ENCODE measurements around the gene IREB2.

DNA sequence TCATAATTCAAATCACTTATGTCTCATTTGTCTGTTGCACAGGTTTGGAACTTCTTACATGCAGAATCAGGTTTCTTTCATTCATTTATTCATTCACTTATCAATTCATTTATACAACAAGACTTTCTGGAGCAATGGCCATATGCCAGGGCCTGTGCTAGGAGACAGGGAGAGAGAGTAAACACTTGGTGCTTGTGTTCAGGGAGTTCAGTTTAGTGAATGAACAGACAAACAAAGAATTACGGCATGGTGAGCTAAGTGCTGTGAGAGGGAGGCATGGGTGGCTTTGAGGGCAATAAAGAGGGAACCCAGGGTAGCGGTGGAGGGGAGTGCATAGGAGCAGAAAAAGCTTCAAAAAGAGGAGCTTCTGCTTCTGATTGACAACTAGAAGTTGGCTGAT, 8.5 kb upstream of the IREB2 start:
- TF ChIP-seq, protein P1, sequence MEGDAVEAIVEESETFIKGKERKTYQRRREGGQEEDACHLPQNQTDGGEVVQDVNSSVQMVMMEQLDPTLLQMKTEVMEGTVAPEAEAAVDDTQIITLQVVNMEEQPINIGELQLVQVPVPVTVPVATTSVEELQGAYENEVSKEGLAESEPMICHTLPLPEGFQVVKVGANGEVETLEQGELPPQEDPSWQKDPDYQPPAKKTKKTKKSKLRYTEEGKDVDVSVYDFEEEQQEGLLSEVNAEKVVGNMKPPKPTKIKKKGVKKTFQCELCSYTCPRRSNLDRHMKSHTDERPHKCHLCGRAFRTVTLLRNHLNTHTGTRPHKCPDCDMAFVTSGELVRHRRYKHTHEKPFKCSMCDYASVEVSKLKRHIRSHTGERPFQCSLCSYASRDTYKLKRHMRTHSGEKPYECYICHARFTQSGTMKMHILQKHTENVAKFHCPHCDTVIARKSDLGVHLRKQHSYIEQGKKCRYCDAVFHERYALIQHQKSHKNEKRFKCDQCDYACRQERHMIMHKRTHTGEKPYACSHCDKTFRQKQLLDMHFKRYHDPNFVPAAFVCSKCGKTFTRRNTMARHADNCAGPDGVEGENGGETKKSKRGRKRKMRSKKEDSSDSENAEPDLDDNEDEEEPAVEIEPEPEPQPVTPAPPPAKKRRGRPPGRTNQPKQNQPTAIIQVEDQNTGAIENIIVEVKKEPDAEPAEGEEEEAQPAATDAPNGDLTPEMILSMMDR (IDR thresholded peaks at IDR 0.05): no peak
- TF ChIP-seq POLR2A (IDR thresholded peaks at IDR 0.05; ENCODE audit: low read depth) (no peak), POLR2AphosphoS5 (IDR thresholded peaks at IDR 0.05) (no peak)

Data from esophagus muscularis mucosa (tissue), 3 donors.